HepG2 (cell line): ENCODE results near the gene ACSF3. TPM values are rescaled to one million over a fixed set of nuclear protein-coding genes. Genes with fewer than 3 reads are reported as not detected.

Experiments used
- ATAC-seq: fragments of 200-7000 bp; cut with Tn5 transposase; 3 replicates; pipeline ENCODE4 v1.9.1; 2020; ENCODE audit warnings: mild to moderate bottlenecking, moderate library complexity
- BruUV-seq: library from RNA; stranded (reverse); fragments of 400-500 nt; replicated peaks from 2 replicates; lab custom pipeline; 2021; lab: Mats Ljungman, UMichigan
- CTCF ChIA-PET: fragments of 300-600 bp; formaldehyde crosslinking; extraction: SDS; loops from one replicate; lab custom pipeline; 2021; ENCODE audit warnings: low total read pairs, inconsistent platforms, low intra/inter-chr PET ratio; lab: Yijun Ruan, JAX
- POLR2A ChIA-PET: fragments of 350-600 bp; sonication (Branson Sonifier 250); formaldehyde crosslinking; loops from one replicate; lab custom pipeline; 2020; ENCODE audit warnings: antibody characterized with exemption, inconsistent platforms; lab: Yijun Ruan, JAX
- DNase-seq: peaks from one replicate; pipeline ENCODE4 v3.0.0-alpha.2; 2015; ENCODE audit warnings: low spot score
- FAIRE-seq: peaks from 3 replicates; lab custom pipeline; 2011; peaks lifted over from hg19 to GRCh38; lab: Jason Lieb, UNC
- H2AFZ ChIP-seq: one replicate; pipeline ENCODE4 v1.6.1; 2011; ENCODE audit warnings: low read length, inconsistent platforms
- H3K27ac ChIP-seq: fragments of 300-600 bp; 3 replicates; pipeline ENCODE4 v1.8.0; 2011; ENCODE audit warnings: mixed run types, mild to moderate bottlenecking, mixed read lengths, low read length, inconsistent platforms; ENCODE audit not compliant: insufficient read depth; ENCODE audit errors: extremely low read length
- H3K27me3 ChIP-seq, 2 experiments: fragments of 200-600 bp in 1 of 2; 2 replicates in 1 of 2; 3 replicates in 1 of 2; pipeline versions ENCODE4 v1.6.0 to v1.8.0; 2011; ENCODE audit warnings: low read length in 2 of 2, mild to moderate bottlenecking in 2 of 2, moderate library complexity in 2 of 2, inconsistent platforms in 1 of 2; ENCODE audit not compliant: insufficient read depth in 2 of 2, control insufficient read depth in 1 of 2
- H3K36me3 ChIP-seq, 2 experiments: fragments of 200-600 bp in 1 of 2; replicated peaks in 1 of 2; 2 replicates in 1 of 2; 3 replicates in 1 of 2; pipeline versions ENCODE4 v1.5.1 to v1.8.0; 2011; ENCODE audit warnings: low read length in 2 of 2, inconsistent platforms in 1 of 2; ENCODE audit not compliant: insufficient read depth in 2 of 2, control insufficient read depth in 1 of 2
- H3K4me1 ChIP-seq: 2 replicates; pipeline ENCODE4 v1.5.1; 2012; ENCODE audit warnings: low read length, inconsistent platforms; ENCODE audit not compliant: insufficient read depth
- H3K4me2 ChIP-seq: 2 replicates; pipeline ENCODE4 v1.6.0; 2011; ENCODE audit warnings: low read depth, low read length, inconsistent platforms
- H3K4me3 ChIP-seq, 3 experiments: fragments of 200-600 bp in 1 of 3; sonication (generic), shearing (Covaris generic) in 1 of 3; replicated peaks in 1 of 3; 2 replicates each; pipeline ENCODE4 v1.5.1; 2011 to 2016; ENCODE audit warnings: low read length in 3 of 3, inconsistent platforms in 2 of 3, low read depth in 2 of 3, mild to moderate bottlenecking in 2 of 3, control low read depth in 1 of 3, mixed read lengths in 1 of 3; ENCODE audit not compliant: insufficient read depth in 1 of 3
- H3K79me2 ChIP-seq: one replicate; pipeline ENCODE4 v1.6.1; 2011; ENCODE audit warnings: low read length, inconsistent platforms; ENCODE audit not compliant: insufficient read depth
- H3K9ac ChIP-seq: 2 replicates; pipeline ENCODE4 v1.6.0; 2011; ENCODE audit warnings: mild to moderate bottlenecking, low read depth, low read length, inconsistent platforms; ENCODE audit not compliant: insufficient read depth
- H3K9me3 ChIP-seq: 2 replicates; pipeline ENCODE4 v1.5.1; 2012; ENCODE audit warnings: mild to moderate bottlenecking, low read length
- H4K20me1 ChIP-seq: 2 replicates; pipeline ENCODE4 v1.6.0; 2011; ENCODE audit warnings: inconsistent platforms, mild to moderate bottlenecking, low read length, moderate library complexity; ENCODE audit not compliant: insufficient read depth
- AGO1 ChIP-seq: fragments of 200-400 bp; formaldehyde crosslinking; IDR thresholded peaks from 2 replicates; pipeline ENCODE4 v1.6.1; 2017; ENCODE audit warnings: mild to moderate bottlenecking, low read depth, low read length, moderate library complexity; ENCODE audit not compliant: poor library complexity, severe bottlenecking
- BORCS8-MEF2B ChIP-seq: sonication (generic); formaldehyde crosslinking; IDR thresholded peaks from 2 replicates; pipeline ENCODE4 v1.8.0; 2022; ENCODE audit warnings: mild to moderate bottlenecking, missing genetic modification reagents
- CAMTA2 ChIP-seq: sonication (generic); formaldehyde crosslinking; IDR thresholded peaks from 2 replicates; pipeline ENCODE4 v1.4.0; 2020; ENCODE audit warnings: mild to moderate bottlenecking, missing genetic modification reagents, borderline replicate concordance
- CTCF ChIP-seq: sonication (generic); formaldehyde crosslinking; IDR thresholded peaks from 2 replicates; pipeline ENCODE4 v1.5.0; 2020; ENCODE audit warnings: mild to moderate bottlenecking, missing genetic modification reagents, moderate library complexity
- MED8 ChIP-seq: sonication (generic); formaldehyde crosslinking; IDR thresholded peaks from 2 replicates; pipeline ENCODE4 v1.8.1; 2023; ENCODE audit warnings: mild to moderate bottlenecking, missing genetic modification reagents; ENCODE audit not compliant: insufficient replicate concordance
- RAD51 ChIP-seq: fragments of 450-650 bp; IDR thresholded peaks from 2 replicates; pipeline ENCODE4 v1.6.1; 2016; ENCODE audit warnings: borderline replicate concordance
- SALL1 ChIP-seq: sonication (generic); formaldehyde crosslinking; IDR thresholded peaks from 2 replicates; pipeline ENCODE4 v1.8.0; 2022; ENCODE audit warnings: mild to moderate bottlenecking, missing genetic modification reagents
- SATB2 ChIP-seq: sonication (generic); formaldehyde crosslinking; IDR thresholded peaks from 2 replicates; pipeline ENCODE4 v1.5.0; 2020; ENCODE audit warnings: missing genetic modification reagents
- ZNF296 ChIP-seq: sonication (generic); formaldehyde crosslinking; conservative IDR thresholded peaks from 2 replicates; pipeline ENCODE4 v1.5.0; 2020; ENCODE audit warnings: mild to moderate bottlenecking, missing genetic modification reagents
- ZNF432 ChIP-seq: sonication (generic); formaldehyde crosslinking; IDR thresholded peaks from 2 replicates; pipeline ENCODE4 v1.5.0; 2020; ENCODE audit warnings: missing genetic modification reagents, mild to moderate bottlenecking, borderline replicate concordance
- ZNF460 ChIP-seq: sonication (generic); formaldehyde crosslinking; IDR thresholded peaks from 2 replicates; pipeline ENCODE4 v1.5.1; 2020; ENCODE audit warnings: missing genetic modification reagents, mild to moderate bottlenecking, borderline replicate concordance
- ZNF543 ChIP-seq: sonication (generic); formaldehyde crosslinking; IDR thresholded peaks from 2 replicates; pipeline ENCODE4 v1.4.0; 2020; ENCODE audit warnings: mild to moderate bottlenecking, missing genetic modification reagents
- ZNF552 ChIP-seq: sonication (generic); formaldehyde crosslinking; IDR thresholded peaks from 2 replicates; pipeline ENCODE4 v1.9.0; 2022; ENCODE audit warnings: missing genetic modification reagents, mild to moderate bottlenecking, borderline replicate concordance
- ZNF558 ChIP-seq: sonication (generic); formaldehyde crosslinking; IDR thresholded peaks from 2 replicates; pipeline ENCODE4 v1.9.0; 2022; ENCODE audit warnings: mild to moderate bottlenecking, missing genetic modification reagents, borderline replicate concordance
- WGBS: methylation state at CpG from one replicate; pipeline ENCODE4 v1.1.6; 2017; ENCODE audit warnings: low lambda C conversion rate; 5-methylcytosine and 5-hydroxymethylcytosine counted together
- in situ Hi-C: cut with HindIII; loops from 2 replicates; pipeline ENCODE4 v1.10.0; 2017; ENCODE audit warnings: low pct_unique_long_range_greater_than_20kb; ENCODE audit not compliant: extremely low pct_ligation_motif_present
- intact Hi-C: fragments of 100-400 bp; cut with micrococcal nuclease; formaldehyde crosslinking; loops from one replicate; pipeline ENCODE4 v1.10.0; 2022; ENCODE audit not compliant: unreplicated experiment
- polyA plus RNA-seq, 8 experiments: library from polyadenylated mRNA; depleted of rRNA in 3 of 8; stranded (reverse) in 7 of 8; unstranded in 1 of 8; fragments of >200 nt; fragmentation: Illumina TruSeq in 4 of 8; extraction: Trizol in 4 of 8; gene quantifications; 2 replicates each; pipeline versions ENCODE4 v1.2.1 to v1.2.3, GENCODE V29; 2011 to 2016; ENCODE audit warnings: low read depth in 4 of 8, missing spikeins in 1 of 8, mixed read lengths in 1 of 8; ENCODE audit not compliant: insufficient read depth in 1 of 8
- total RNA-seq, 5 experiments: library from RNA; depleted of rRNA; stranded (reverse); fragments of >200 nt; fragmentation: Illumina TruSeq; extraction: Trizol; gene quantifications; 2 replicates each; pipeline ENCODE4 v1.2.3, GENCODE V29; 2016; ENCODE audit warnings: low read depth in 1 of 5
- TF ChIP-seq, protein P1 (sequence below), 2 experiments: sonication (generic) in 1 of 2; formaldehyde crosslinking in 1 of 2; IDR thresholded peaks; 2 replicates each; pipeline versions ENCODE4 v1.6.1 to v1.9.0; 2014 to 2022; ENCODE audit warnings: antibody characterized with exemption in 1 of 2, borderline replicate concordance in 1 of 2, inconsistent platforms in 1 of 2, low read depth in 1 of 2, missing genetic modification reagents in 1 of 2

ACSF3 gene
- total and polyA plus RNA-seq, 2 of the 13 experiments (the other 11 are each of a cell fraction or from before 2014, with no cell fraction given) = 14.9 to 30.6 TPM

GRCh38 chr16:89200850-89201411 is 107.3 kb downstream of the ACSF3 start:
- POLR2A ChIA-PET = interaction anchor here (0.6 to 4.2 kb wide), 9 partner anchors 9 to 362 kb away, joined by 3 to 44 read pairs (median 8); partner anchors contain the start of gene ZNF778
- CTCF ChIA-PET = no interaction called here
- 2% methylated on average over 46 of the region's 58 CpGs for WGBS
- H4K20me1 ChIP-seq = no peaks in the 10 kb centered on the region
- H3K9ac ChIP-seq = peak overlapping the region; percentile 92
- peaks cover 37% of the 10 kb centered on the region for H3K4me1 ChIP-seq
- H3K27me3 ChIP-seq = no peaks in the 10 kb centered on the region; a peak in 1 of 5 replicates
- H3K27ac ChIP-seq = peak overlapping the region; percentile 82
- no peaks in the 10 kb centered on the region; a peak in 1 of 5 replicates for H3K36me3 ChIP-seq
- no peak for DNase-seq
- no peak for ATAC-seq
- H2AFZ ChIP-seq = no peak overlapping the region
- in situ Hi-C loops (no loop called here), intact Hi-C loops (loop anchor here (1.0 to 2.0 kb wide), 2 partner anchors 16 kb away; partner anchors contain the start of gene ZNF778)
- H3K9me3 ChIP-seq = no peaks in the 10 kb centered on the region
- no TSS peak for BruUV-seq
- H3K79me2 ChIP-seq = peaks cover 19% of the 10 kb centered on the region
- peak overlapping the region; percentile 62 to 99 (median 92) for H3K4me3 ChIP-seq
- H3K4me2 ChIP-seq = peak overlapping the region; percentile 98
- FAIRE-seq = no peak
- TF ChIP-seq ZNF432 (CRISPR knock-in tag) (no peak), ZNF296 (CRISPR knock-in tag) (no peak), MED8 (CRISPR knock-in tag) (no peak), ZNF552 (CRISPR knock-in tag) (0 out of 2 replicates have a peak, but pooled peaks have one; percentile 21), ZNF460 (no peak), AGO1 (no peak), BORCS8-MEF2B (CRISPR knock-in tag) (no peak), ZNF558 (CRISPR knock-in tag) (0 out of 2 replicates have a peak, but pooled peaks have one; percentile 12), SALL1 (CRISPR knock-in tag) (no peak), CAMTA2 (CRISPR knock-in tag) (no peak), RAD51 (no peak), SATB2 (CRISPR knock-in tag) (no peak), CTCF (CRISPR knock-in tag) (0 out of 2 replicates have a peak, but pooled peaks have one; percentile 1), ZNF543 (no peak)
- TF ChIP-seq, protein P1, sequence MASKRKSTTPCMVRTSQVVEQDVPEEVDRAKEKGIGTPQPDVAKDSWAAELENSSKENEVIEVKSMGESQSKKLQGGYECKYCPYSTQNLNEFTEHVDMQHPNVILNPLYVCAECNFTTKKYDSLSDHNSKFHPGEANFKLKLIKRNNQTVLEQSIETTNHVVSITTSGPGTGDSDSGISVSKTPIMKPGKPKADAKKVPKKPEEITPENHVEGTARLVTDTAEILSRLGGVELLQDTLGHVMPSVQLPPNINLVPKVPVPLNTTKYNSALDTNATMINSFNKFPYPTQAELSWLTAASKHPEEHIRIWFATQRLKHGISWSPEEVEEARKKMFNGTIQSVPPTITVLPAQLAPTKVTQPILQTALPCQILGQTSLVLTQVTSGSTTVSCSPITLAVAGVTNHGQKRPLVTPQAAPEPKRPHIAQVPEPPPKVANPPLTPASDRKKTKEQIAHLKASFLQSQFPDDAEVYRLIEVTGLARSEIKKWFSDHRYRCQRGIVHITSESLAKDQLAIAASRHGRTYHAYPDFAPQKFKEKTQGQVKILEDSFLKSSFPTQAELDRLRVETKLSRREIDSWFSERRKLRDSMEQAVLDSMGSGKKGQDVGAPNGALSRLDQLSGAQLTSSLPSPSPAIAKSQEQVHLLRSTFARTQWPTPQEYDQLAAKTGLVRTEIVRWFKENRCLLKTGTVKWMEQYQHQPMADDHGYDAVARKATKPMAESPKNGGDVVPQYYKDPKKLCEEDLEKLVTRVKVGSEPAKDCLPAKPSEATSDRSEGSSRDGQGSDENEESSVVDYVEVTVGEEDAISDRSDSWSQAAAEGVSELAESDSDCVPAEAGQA (IDR thresholded peaks at IDR 0.05; ENCODE audit: low read depth) = no peak
- TF ChIP-seq, protein P1 (CRISPR knock-in tag; IDR thresholded peaks at IDR 0.05; ENCODE audit: borderline replicate concordance) = no peak
